ENCODE data around the gene MIEF1.

MIEF1 gene

DNA sequence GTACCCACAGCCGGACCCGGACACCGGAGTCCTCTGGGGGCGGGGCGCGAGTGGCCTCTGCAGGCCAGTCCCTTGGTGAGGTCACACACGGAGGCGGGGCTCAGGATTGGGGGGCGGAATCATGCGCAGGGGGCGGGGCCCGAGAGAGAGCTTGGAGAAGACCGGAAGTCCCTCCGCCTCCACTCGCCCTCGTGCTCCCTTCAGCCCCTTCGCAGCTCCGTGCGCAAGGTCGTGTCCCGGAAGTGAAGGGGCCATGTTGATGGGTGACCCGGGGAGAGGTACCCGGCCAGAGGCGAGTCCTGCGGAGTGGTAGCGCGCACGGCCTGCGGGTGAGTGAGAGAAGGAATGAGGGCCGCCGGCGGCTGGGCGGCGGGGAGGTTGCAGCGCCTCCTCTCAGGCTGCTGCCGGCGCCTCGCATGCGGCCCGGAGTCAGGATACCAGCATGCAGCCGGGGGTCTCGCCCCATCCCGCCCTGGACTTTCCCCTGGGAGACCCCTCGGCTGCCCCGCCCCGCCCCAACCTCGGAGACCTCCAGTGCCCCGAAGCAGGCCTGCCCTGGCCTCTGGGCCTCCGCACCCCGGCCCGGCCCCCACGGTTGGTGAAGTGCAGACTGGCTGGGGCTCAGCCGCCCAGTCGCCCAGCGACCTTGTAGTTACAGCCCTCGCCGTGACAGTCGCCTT, at the start of gene MIEF1:
Gene MIEF1 (plus strand): TSS at position 182 of the 680 bp plus-strand sequence. CDS start 9,005 bp downstream, outside the sequence.
- in situ Hi-C loops (cut with HindIII; ENCODE audit: low sequenced_read_pairs), result no loop called here
- TF ChIP-seq, protein P1, sequence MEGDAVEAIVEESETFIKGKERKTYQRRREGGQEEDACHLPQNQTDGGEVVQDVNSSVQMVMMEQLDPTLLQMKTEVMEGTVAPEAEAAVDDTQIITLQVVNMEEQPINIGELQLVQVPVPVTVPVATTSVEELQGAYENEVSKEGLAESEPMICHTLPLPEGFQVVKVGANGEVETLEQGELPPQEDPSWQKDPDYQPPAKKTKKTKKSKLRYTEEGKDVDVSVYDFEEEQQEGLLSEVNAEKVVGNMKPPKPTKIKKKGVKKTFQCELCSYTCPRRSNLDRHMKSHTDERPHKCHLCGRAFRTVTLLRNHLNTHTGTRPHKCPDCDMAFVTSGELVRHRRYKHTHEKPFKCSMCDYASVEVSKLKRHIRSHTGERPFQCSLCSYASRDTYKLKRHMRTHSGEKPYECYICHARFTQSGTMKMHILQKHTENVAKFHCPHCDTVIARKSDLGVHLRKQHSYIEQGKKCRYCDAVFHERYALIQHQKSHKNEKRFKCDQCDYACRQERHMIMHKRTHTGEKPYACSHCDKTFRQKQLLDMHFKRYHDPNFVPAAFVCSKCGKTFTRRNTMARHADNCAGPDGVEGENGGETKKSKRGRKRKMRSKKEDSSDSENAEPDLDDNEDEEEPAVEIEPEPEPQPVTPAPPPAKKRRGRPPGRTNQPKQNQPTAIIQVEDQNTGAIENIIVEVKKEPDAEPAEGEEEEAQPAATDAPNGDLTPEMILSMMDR (IDR thresholded peaks at IDR 0.05; ENCODE audit: low read depth, low read length, missing control alignments), result peak; percentile 7

DNA sequence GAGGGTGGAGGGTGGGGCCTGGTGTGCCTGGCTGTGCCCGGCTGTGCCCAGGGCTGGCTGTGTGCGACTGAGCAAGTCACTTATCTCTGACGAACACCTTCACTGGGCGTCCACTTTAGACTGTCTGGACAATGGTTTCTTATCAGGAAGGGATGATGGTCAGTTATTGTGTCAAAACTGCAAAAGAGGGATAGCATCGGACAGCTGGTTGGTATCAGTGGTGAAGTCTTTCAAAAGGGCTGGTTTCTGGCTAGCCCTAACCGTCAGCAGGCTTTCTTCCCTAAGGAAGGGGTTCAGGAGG, 49.4 kb upstream of the MIEF1 start:
- TF ChIP-seq, protein P1 (IDR thresholded peaks at IDR 0.05; ENCODE audit: low read depth, low read length, missing control alignments), result no peak
- DNase-seq (ENCODE audit: low read depth), result no peak
- in situ Hi-C loops (cut with HindIII; ENCODE audit: low sequenced_read_pairs), result loop anchor here (5.0 kb wide), 1 partner anchor 55 kb away; no protein-coding TSS in a partner anchor
- no peak overlapping the region for H3K4me3 ChIP-seq (ENCODE audit: low read depth, low read length)

More for the DNA sequence above, at the start of gene MIEF1:
- peak; percentile 83 for DNase-seq (ENCODE audit: low read depth)
- H3K4me3 ChIP-seq (ENCODE audit: low read depth, low read length), result peak within 1 kb of the TSS; percentile 83

DNA sequence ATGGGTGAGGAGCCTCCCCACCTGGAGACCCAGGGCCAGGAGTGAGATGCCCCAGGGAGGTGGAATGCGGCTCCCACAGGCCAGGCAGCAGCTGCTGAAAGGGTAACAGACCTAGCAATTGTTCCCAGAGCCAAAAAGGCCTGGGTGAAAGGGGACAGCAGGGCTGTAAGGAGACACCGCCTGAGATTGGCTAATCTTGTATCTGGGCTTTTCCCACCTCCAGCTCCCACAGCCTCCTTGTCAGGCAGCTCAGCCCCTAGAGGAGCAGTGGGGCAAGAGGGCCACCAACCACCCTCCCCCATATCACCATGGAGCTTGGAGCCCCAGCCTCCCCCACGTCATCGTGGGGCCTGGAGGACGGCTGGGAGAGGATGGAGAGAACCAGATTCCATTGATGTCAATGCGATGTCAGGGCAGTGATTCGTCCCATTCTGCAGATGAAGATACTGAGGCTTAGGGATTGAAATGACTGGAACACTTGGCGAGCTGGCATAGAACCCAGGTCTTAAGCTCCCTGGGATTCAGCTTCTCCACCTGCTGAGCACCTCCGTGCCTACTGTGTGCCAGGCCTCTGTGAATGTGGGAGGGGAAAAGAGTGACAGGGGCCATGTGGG, 48.2 kb upstream of the MIEF1 start:
- DNase-seq (ENCODE audit: low read depth), result no peak
- H3K4me3 ChIP-seq (ENCODE audit: low read depth, low read length), result no peak overlapping the region
- in situ Hi-C loops (cut with HindIII; ENCODE audit: low sequenced_read_pairs), result loop anchor here (5.0 kb wide), 1 partner anchor 53 kb away; no protein-coding TSS in a partner anchor
- TF ChIP-seq, protein P1 (IDR thresholded peaks at IDR 0.05; ENCODE audit: low read depth, low read length, missing control alignments), result no peak

DNA sequence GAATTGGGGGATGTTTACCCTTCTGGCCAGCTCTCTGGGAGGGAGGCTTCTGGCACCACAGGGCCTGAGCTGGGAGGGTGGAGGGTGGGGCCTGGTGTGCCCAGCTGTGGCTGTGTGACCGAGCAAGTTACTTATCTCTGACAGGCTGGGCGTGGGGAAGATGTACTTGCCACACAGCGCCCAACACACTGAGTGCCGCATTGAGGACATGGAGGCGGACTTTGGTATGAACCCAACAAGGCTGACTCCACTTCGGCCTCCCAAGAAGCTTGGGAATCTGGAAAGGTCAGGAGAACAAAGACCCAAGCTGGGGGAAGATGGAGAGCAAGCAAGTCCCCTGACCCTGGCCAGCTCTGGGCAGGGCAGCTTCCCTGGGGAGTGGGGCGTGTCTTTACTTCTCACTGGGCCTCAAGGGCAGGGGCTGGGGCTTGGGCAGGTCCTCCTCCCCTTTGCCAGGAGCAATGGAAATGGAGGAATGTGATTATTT, 47.7 kb upstream of the MIEF1 start:
- no peak for DNase-seq (ENCODE audit: low read depth)
- TF ChIP-seq, protein P1 (IDR thresholded peaks at IDR 0.05; ENCODE audit: low read depth, low read length, missing control alignments), result no peak
- in situ Hi-C loops (cut with HindIII; ENCODE audit: low sequenced_read_pairs), result loop anchor here (5.0 kb wide), 1 partner anchor 53 kb away; no protein-coding TSS in a partner anchor
- no peak overlapping the region for H3K4me3 ChIP-seq (ENCODE audit: low read depth, low read length)

DNA sequence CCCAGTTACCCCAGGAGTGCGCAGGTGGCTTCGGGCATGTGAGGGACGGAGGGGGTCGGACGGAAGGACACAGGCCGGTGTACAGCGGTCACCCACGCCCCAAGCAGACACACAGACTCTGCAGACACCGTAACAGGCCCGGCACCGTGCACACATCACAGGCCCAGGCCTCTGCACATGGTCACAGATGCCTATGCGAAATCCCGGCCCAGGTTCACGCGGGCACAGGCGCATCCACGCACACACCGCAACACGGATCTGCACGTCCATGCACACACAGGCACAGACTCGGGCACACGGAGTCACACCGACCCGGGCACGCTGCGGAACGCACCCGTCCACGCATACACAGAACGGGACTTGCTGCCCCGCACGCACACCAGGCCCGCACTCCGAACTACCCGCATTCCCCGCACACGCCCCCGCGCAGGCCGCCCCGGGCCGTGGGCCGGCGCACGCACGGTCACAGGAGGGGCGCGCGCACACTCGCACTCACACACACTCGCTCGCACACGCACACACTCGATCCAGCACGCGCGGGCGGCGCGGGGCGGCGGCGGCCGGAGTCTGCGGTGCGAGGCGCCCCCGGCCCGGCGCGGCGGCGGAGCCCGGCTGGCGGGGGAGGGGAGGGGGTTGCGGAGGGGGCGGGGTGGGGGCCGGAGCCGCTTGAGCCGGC, 45.4 kb upstream of the MIEF1 start, which contains the start of gene MGAT3:
Gene MGAT3 (plus strand): TSS at position 491 of the 676 bp plus-strand sequence. CDS start 30,336 bp downstream, outside the sequence.
- DNase-seq (ENCODE audit: low read depth), result no peak
- H3K4me3 ChIP-seq (ENCODE audit: low read depth, low read length), result peak within 1 kb of the TSS; percentile 23
- in situ Hi-C loops (cut with HindIII; ENCODE audit: low sequenced_read_pairs), result no loop called here
- TF ChIP-seq, protein P1 (IDR thresholded peaks at IDR 0.05; ENCODE audit: low read depth, low read length, missing control alignments), result no peak

DNA sequence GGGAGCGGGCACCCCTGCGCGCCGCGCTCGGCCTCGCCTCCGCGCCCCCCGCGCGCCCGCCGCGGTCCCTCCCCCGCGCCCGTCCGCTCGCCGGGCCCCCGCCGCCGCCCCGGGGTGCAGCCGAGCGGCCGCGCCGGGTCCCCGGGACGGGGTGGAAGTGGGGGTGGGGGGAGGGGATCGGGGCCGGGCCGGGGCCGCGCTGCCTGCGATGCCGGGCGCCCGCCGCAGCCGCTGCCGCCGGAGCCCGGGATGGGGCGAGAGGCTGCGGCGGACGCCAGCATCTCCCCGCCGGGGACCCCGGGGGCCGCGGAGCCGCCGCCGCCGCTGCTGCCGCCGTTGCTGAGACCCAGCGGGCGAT, 44.9 kb upstream of the MIEF1 start:
- H3K4me3 ChIP-seq (ENCODE audit: low read depth, low read length), result peak overlapping the region; percentile 23
- in situ Hi-C loops (cut with HindIII; ENCODE audit: low sequenced_read_pairs), result no loop called here
- TF ChIP-seq, protein P1 (IDR thresholded peaks at IDR 0.05; ENCODE audit: low read depth, low read length, missing control alignments), result no peak
- no peak for DNase-seq (ENCODE audit: low read depth)

Measured in astrocyte of the cerebellum (primary cell).